H9 (cell line): ENCODE results near the gene LOXL1. TPM values are rescaled to one million over a fixed set of nuclear protein-coding genes. Genes with fewer than 3 reads are reported as not detected.

Experiments
- DNase-seq: peaks from one replicate; pipeline ENCODE4 v3.0.0-alpha.2; 2017
- H2AFZ ChIP-seq: one replicate; pipeline ENCODE4 v1.6.1; 2013; ENCODE audit warnings: mild to moderate bottlenecking, low read length, control low read depth, moderate library complexity
- H2AK5ac ChIP-seq: 2 replicates; pipeline ENCODE4 v1.6.1; 2013; ENCODE audit warnings: low read length, control low read depth, mixed read lengths; ENCODE audit not compliant: insufficient read length
- H2BK120ac ChIP-seq: one replicate; pipeline ENCODE4 v1.6.1; 2013; ENCODE audit warnings: low read depth, mild to moderate bottlenecking, low read length, control low read depth, inconsistent platforms; ENCODE audit not compliant: poor library complexity, severe bottlenecking
- H2BK12ac ChIP-seq: 2 replicates; pipeline ENCODE4 v1.6.1; 2013; ENCODE audit warnings: low read length, control low read depth, mixed read lengths, low read depth; ENCODE audit not compliant: insufficient read length
- H2BK15ac ChIP-seq: 2 replicates; pipeline ENCODE4 v1.6.1; 2013; ENCODE audit warnings: low read depth, low read length, control low read depth
- H2BK20ac ChIP-seq: one replicate; pipeline ENCODE4 v1.6.1; 2013; ENCODE audit warnings: low read depth, mild to moderate bottlenecking, low read length, control low read depth, inconsistent platforms; ENCODE audit not compliant: poor library complexity, severe bottlenecking
- H2BK5ac ChIP-seq: 2 replicates; pipeline ENCODE4 v1.6.1; 2013; ENCODE audit warnings: low read length, control low read depth, mixed read lengths; ENCODE audit not compliant: insufficient read length
- H3K14ac ChIP-seq: 2 replicates; pipeline ENCODE4 v1.6.1; 2013; ENCODE audit warnings: low read length, control low read depth; ENCODE audit not compliant: insufficient read depth
- H3K18ac ChIP-seq: 2 replicates; pipeline ENCODE4 v1.6.1; 2013; ENCODE audit warnings: low read depth, mild to moderate bottlenecking, mixed read lengths, low read length, control low read depth; ENCODE audit not compliant: insufficient read length
- H3K23ac ChIP-seq: 2 replicates; pipeline ENCODE4 v1.6.1; 2013; ENCODE audit warnings: low read length, control low read depth, mixed read lengths, low read depth; ENCODE audit not compliant: insufficient read length
- H3K23me2 ChIP-seq: 2 replicates; pipeline ENCODE4 v1.6.1; 2013; ENCODE audit warnings: low read depth, mild to moderate bottlenecking, mixed read lengths, low read length, control low read depth; ENCODE audit not compliant: insufficient read length, poor library complexity, severe bottlenecking
- H3K27ac ChIP-seq: 2 replicates; pipeline ENCODE4 v1.5.1; 2013; ENCODE audit warnings: low read length, control low read depth, mixed read lengths, low read depth; ENCODE audit not compliant: insufficient read length
- H3K27me3 ChIP-seq: 2 replicates; pipeline ENCODE4 v1.6.1; 2013; ENCODE audit warnings: low read length, control low read depth, inconsistent platforms; ENCODE audit not compliant: insufficient read depth
- H3K4ac ChIP-seq: 2 replicates; pipeline ENCODE4 v1.6.1; 2013; ENCODE audit warnings: low read depth, mild to moderate bottlenecking, control low read depth, inconsistent platforms, low read length, moderate library complexity
- H3K4me1 ChIP-seq: 2 replicates; pipeline ENCODE4 v1.6.1; 2013; ENCODE audit warnings: low read length, control low read depth, inconsistent platforms; ENCODE audit not compliant: insufficient read depth
- H3K4me2 ChIP-seq: 2 replicates; pipeline ENCODE4 v1.6.1; 2013; ENCODE audit warnings: low read length, control low read depth, mixed read lengths; ENCODE audit not compliant: insufficient read length, insufficient read depth
- H3K56ac ChIP-seq: 2 replicates; pipeline ENCODE4 v1.6.1; 2013; ENCODE audit warnings: low read depth, mild to moderate bottlenecking, mixed read lengths, low read length, control low read depth; ENCODE audit not compliant: insufficient read length
- H3K79me1 ChIP-seq: 2 replicates; pipeline ENCODE4 v1.6.1; 2013; ENCODE audit warnings: low read depth, mild to moderate bottlenecking, moderate library complexity, low read length, control low read depth, inconsistent platforms; ENCODE audit not compliant: insufficient read depth, poor library complexity, severe bottlenecking
- H3K79me2 ChIP-seq: 2 replicates; pipeline ENCODE4 v1.6.1; 2013; ENCODE audit warnings: low read length, control low read depth, inconsistent platforms; ENCODE audit not compliant: insufficient read depth
- H3K9ac ChIP-seq: 2 replicates; pipeline ENCODE4 v1.6.1; 2013; ENCODE audit warnings: low read length, control low read depth, mixed read lengths; ENCODE audit not compliant: insufficient read length; ENCODE audit errors: extremely low read depth
- H3K9me3 ChIP-seq: one replicate; pipeline ENCODE4 v1.6.1; 2013; ENCODE audit warnings: low read depth, low read length, inconsistent platforms; ENCODE audit not compliant: control insufficient read depth
- H3T11ph ChIP-seq: one replicate; pipeline ENCODE4 v1.6.1; 2013; ENCODE audit warnings: mild to moderate bottlenecking, low read length, control low read depth, inconsistent platforms
- H4K20me1 ChIP-seq: one replicate; pipeline ENCODE4 v1.6.1; 2013; ENCODE audit not compliant: control insufficient read depth, insufficient read length, insufficient read depth
- H4K5ac ChIP-seq: 2 replicates; pipeline ENCODE4 v1.6.1; 2013; ENCODE audit warnings: low read depth, mild to moderate bottlenecking, mixed read lengths, low read length, control low read depth; ENCODE audit not compliant: insufficient read length
- H4K8ac ChIP-seq: replicated peaks from 2 replicates; pipeline ENCODE4 v1.6.1; 2013; ENCODE audit warnings: low read length, control low read depth, mixed read lengths, low read depth; ENCODE audit not compliant: insufficient read length
- H4K91ac ChIP-seq: 2 replicates; pipeline ENCODE4 v1.6.1; 2013; ENCODE audit warnings: low read depth, mild to moderate bottlenecking, moderate library complexity, mixed read lengths, low read length, control low read depth; ENCODE audit not compliant: insufficient read length
- H3K27ac Mint-ChIP-seq, 3 experiments: 2 replicates in 2 of 3; 3 replicates in 1 of 3; pipeline ENCODE4 v1.8.0; 2020 to 2021; ENCODE audit warnings: mixed read lengths in 3 of 3, mild to moderate bottlenecking in 1 of 3, moderate library complexity in 1 of 3
- H3K27me3 Mint-ChIP-seq: 2 replicates; pipeline ENCODE4 v1.8.0; 2021; ENCODE audit warnings: low read depth, mild to moderate bottlenecking, moderate library complexity, mixed read lengths
- H3K36me3 Mint-ChIP-seq, 3 experiments: 2 replicates in 2 of 3; 3 replicates in 1 of 3; pipeline ENCODE4 v1.8.0; 2020 to 2021; ENCODE audit warnings: low read depth in 3 of 3, mixed read lengths in 3 of 3; ENCODE audit not compliant: insufficient read depth in 1 of 3
- H3K4me1 Mint-ChIP-seq, 2 experiments: 2 replicates each; pipeline ENCODE4 v1.8.0; 2020; ENCODE audit warnings: mixed read lengths in 2 of 2
- H3K4me3 Mint-ChIP-seq, 2 experiments: 2 replicates in 1 of 2; 3 replicates in 1 of 2; pipeline ENCODE4 v1.8.0; 2020 to 2021; ENCODE audit warnings: mild to moderate bottlenecking in 2 of 2, mixed read lengths in 2 of 2, moderate library complexity in 1 of 2
- H3K9me3 Mint-ChIP-seq, 2 experiments: 2 replicates in 1 of 2; 3 replicates in 1 of 2; pipeline ENCODE4 v1.8.0; 2020; ENCODE audit warnings: mild to moderate bottlenecking in 2 of 2, mixed read lengths in 2 of 2, moderate library complexity in 1 of 2
- WGBS: extraction: QIAGEN DNeasy Blood & Tissue Kit; methylation state at CpG from one replicate; pipeline ENCODE4 v1.1.7; 2013; ENCODE audit warnings: missing lambda C conversion rate, low lambda C conversion rate, mixed read lengths; ENCODE audit not compliant: insufficient read length; ENCODE audit errors: extremely low coverage; 5-methylcytosine and 5-hydroxymethylcytosine counted together
- total RNA-seq: library from RNA; stranded (reverse); gene quantifications from 2 replicates; pipeline ENCODE4 v1.2.1, GENCODE V29; 2021
- TF ChIP-seq, protein P1 (sequence below): fragments of 200-600 bp; sonication (generic); conservative IDR thresholded peaks from 3 replicates; pipeline ENCODE4 v1.8.0; 2021; ENCODE audit warnings: antibody characterized with exemption, mild to moderate bottlenecking

The LOXL1 gene
- total RNA-seq, 1 experiment from 2014 or later: 9.1 TPM

DNA sequence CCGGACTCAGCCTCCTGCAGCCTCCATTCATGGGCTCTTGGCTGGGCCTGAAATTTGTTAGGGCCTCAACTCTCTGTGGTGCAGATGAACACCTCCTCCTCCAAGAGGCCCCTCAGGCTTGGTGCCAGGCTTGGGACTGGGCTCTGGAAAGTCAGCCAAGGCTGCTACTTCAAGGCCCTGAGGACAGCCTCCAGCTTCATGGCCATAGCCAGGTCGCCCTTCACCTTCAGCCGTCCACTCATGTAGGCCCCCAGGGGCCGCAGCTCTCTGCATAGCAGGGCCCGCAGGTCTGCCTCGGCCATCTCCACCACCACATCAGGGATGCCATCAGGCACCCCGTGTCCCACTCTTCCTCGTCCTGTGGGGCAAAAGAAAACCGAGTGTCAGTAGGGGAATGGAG lies 57.5 kb downstream of the LOXL1 start:
- H2BK12ac ChIP-seq: no peak overlapping the region
- H3K79me2 ChIP-seq: no peaks in the 10 kb centered on the region
- H2BK5ac ChIP-seq: no peak overlapping the region
- H3K9me3 ChIP-seq: no peaks in the 10 kb centered on the region
- H4K5ac ChIP-seq: no peak overlapping the region
- no peaks in the 10 kb centered on the region for H3K23me2 ChIP-seq
- Mint-ChIP-seq H3K9me3 (no peaks in the 10 kb centered on the region), H3K36me3 (no peaks in the 10 kb centered on the region), H3K4me3 (no peak overlapping the region), H3K4me1 (peaks cover 3 to 7% of the 10 kb centered on the region in 2 experiments; a peak in 3 of 4 replicates), H3K27ac (no peak overlapping the region), H3K27me3 (peaks cover 6% of the 10 kb centered on the region)
- H4K8ac ChIP-seq: no peak overlapping the region
- H3K4me1 ChIP-seq: no peaks in the 10 kb centered on the region
- H3K27ac ChIP-seq: no peak overlapping the region
- no peaks in the 10 kb centered on the region for H4K20me1 ChIP-seq
- H3K56ac ChIP-seq: no peak overlapping the region
- H2AK5ac ChIP-seq: no peak overlapping the region
- no peak overlapping the region for H2BK15ac ChIP-seq
- H3K23ac ChIP-seq: no peak overlapping the region
- H4K91ac ChIP-seq: no peak overlapping the region
- no peaks in the 10 kb centered on the region for H3K79me1 ChIP-seq
- WGBS: no CpG with 5 or more reads among the region's 9 CpGs
- no peak for DNase-seq
- no peak overlapping the region for H3K9ac ChIP-seq
- H3K4me2 ChIP-seq: no peak overlapping the region
- H3T11ph ChIP-seq: no peak overlapping the region
- no peak overlapping the region for H3K18ac ChIP-seq
- H3K27me3 ChIP-seq: no peaks in the 10 kb centered on the region
- H2AFZ ChIP-seq: no peak overlapping the region
- H3K14ac ChIP-seq: no peak overlapping the region
- no peak overlapping the region for H3K4ac ChIP-seq
- no peak overlapping the region for H2BK20ac ChIP-seq
- no peak overlapping the region for H2BK120ac ChIP-seq
- TF ChIP-seq, protein P1, sequence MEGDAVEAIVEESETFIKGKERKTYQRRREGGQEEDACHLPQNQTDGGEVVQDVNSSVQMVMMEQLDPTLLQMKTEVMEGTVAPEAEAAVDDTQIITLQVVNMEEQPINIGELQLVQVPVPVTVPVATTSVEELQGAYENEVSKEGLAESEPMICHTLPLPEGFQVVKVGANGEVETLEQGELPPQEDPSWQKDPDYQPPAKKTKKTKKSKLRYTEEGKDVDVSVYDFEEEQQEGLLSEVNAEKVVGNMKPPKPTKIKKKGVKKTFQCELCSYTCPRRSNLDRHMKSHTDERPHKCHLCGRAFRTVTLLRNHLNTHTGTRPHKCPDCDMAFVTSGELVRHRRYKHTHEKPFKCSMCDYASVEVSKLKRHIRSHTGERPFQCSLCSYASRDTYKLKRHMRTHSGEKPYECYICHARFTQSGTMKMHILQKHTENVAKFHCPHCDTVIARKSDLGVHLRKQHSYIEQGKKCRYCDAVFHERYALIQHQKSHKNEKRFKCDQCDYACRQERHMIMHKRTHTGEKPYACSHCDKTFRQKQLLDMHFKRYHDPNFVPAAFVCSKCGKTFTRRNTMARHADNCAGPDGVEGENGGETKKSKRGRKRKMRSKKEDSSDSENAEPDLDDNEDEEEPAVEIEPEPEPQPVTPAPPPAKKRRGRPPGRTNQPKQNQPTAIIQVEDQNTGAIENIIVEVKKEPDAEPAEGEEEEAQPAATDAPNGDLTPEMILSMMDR: no peak
